22Rv1 (cell line): ENCODE measurements around the gene GATD1.

Experiments used
- ZFX ChIP-seq: fragments of 450-650 bp; IDR thresholded peaks from 2 replicates; pipeline ENCODE4 v1.6.1; 2017; ENCODE audit warnings: antibody characterized with exemption, borderline replicate concordance
- TF ChIP-seq, protein P1 (sequence below): fragments of 450-650 bp; IDR thresholded peaks from 2 replicates; pipeline ENCODE4 v1.5.1; 2017; ENCODE audit warnings: mild to moderate bottlenecking

DNA sequence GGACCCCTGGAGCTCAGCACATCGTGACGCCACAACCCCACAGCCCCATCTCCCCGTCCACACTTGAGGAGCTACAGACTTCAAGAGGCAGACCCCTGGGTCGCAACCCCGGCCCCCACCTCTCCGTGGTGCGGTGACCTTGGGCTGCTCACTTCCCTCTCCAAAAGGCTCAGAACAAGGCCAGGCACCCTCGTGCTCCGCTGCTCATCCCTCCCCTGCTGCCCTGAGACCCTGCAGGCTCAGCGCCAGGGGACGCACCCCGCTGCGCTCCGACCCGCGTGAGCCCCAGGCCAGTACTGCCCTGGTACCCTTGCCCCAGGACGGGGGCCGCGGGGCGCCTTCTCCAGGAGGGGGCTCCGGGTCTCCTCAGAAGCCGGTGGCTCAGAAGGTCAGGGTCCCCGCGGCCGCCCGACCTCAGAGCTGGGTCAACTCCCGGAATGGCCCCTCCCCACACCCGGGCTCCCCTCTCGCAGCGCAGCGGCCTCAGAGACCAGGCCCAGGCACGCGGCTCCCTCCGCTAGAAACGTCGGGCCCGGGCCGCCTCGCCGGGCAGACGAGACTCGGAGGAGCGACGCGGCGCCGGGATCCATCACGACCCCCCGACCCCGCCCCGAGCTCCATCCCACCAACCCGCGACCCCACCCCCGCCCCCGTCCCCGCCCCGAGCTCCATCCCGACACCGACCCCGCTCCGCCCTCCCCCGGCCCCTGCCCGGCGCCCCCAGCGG is 563 bp downstream of the GATD1 start:
- TF ChIP-seq, protein P1, sequence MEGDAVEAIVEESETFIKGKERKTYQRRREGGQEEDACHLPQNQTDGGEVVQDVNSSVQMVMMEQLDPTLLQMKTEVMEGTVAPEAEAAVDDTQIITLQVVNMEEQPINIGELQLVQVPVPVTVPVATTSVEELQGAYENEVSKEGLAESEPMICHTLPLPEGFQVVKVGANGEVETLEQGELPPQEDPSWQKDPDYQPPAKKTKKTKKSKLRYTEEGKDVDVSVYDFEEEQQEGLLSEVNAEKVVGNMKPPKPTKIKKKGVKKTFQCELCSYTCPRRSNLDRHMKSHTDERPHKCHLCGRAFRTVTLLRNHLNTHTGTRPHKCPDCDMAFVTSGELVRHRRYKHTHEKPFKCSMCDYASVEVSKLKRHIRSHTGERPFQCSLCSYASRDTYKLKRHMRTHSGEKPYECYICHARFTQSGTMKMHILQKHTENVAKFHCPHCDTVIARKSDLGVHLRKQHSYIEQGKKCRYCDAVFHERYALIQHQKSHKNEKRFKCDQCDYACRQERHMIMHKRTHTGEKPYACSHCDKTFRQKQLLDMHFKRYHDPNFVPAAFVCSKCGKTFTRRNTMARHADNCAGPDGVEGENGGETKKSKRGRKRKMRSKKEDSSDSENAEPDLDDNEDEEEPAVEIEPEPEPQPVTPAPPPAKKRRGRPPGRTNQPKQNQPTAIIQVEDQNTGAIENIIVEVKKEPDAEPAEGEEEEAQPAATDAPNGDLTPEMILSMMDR, result no peak
- no peak for TF ChIP-seq ZFX
